Measurements from ENCODE around the gene STARD5.

Gene STARD5

GRCh38 chr15:81327516-81327915, 3.6 kb upstream of the STARD5 start:
- no peak overlapping the region for H3K4me3 ChIP-seq (ENCODE audit: extremely low read depth, insufficient read depth, low read length, poor library complexity, severe bottlenecking)
- H3K4me1 ChIP-seq (ENCODE audit: control insufficient read depth, insufficient read depth, low read length, poor library complexity, severe bottlenecking): peaks cover 9% of the 10 kb centered on the region
- H3K27ac ChIP-seq (ENCODE audit: low read depth, low read length, severe bottlenecking): no peak overlapping the region
- WGBS, 2 experiments (ENCODE audit: insufficient coverage in 2 of 2): 100% methylated on average over 3 of the region's 3 CpGs; no CpG with 5 or more reads in 1 of the 2 experiments
- no peaks in the 10 kb centered on the region for H3K9me3 ChIP-seq (ENCODE audit: control insufficient read depth, low read length)
- no peaks in the 10 kb centered on the region for H3K36me3 ChIP-seq (ENCODE audit: control insufficient read depth, insufficient read depth, low read length)

GRCh38 chr15:81326466-81327212, 2.7 kb upstream of the STARD5 start:
- H3K27ac ChIP-seq (ENCODE audit: low read depth, low read length, severe bottlenecking): no peak overlapping the region
- no peaks in the 10 kb centered on the region for H3K36me3 ChIP-seq (ENCODE audit: control insufficient read depth, insufficient read depth, low read length)
- peaks cover 8% of the 10 kb centered on the region for H3K4me1 ChIP-seq (ENCODE audit: control insufficient read depth, insufficient read depth, low read length, poor library complexity, severe bottlenecking)
- no peak overlapping the region for H3K4me3 ChIP-seq (ENCODE audit: extremely low read depth, insufficient read depth, low read length, poor library complexity, severe bottlenecking)
- no peaks in the 10 kb centered on the region for H3K9me3 ChIP-seq (ENCODE audit: control insufficient read depth, low read length)
- WGBS, 2 experiments (ENCODE audit: insufficient coverage in 2 of 2): 90 to 93% methylated on average over 3 of the region's 7 CpGs

- Histone ChIP-seq H3K4me1 (ENCODE audit: control insufficient read depth, insufficient read depth, low read length, poor library complexity, severe bottlenecking) (peaks cover 3% of the 10 kb centered on the region), H3K36me3 (ENCODE audit: control insufficient read depth, insufficient read depth, low read length) (no peaks in the 10 kb centered on the region), H3K4me3 (ENCODE audit: extremely low read depth, insufficient read depth, low read length, poor library complexity, severe bottlenecking) (peak overlapping the region; percentile 64), H3K27ac (ENCODE audit: low read depth, low read length, severe bottlenecking) (no peak overlapping the region), H3K9me3 (ENCODE audit: control insufficient read depth, low read length) (no peaks in the 10 kb centered on the region)
- WGBS, 2 experiments (ENCODE audit: insufficient coverage in 2 of 2): 50 to 82% methylated on average over 1 of the region's 4 CpGs
These were observed 390 bp downstream of the STARD5 start for GRCh38 chr15:81323559-81323943.

GRCh38 chr15:81322676-81323253, 1.2 kb downstream of the STARD5 start:
- 84 to 89% methylated on average over 4 to 6 of the region's 6 CpGs for WGBS, 2 experiments (ENCODE audit: insufficient coverage in 2 of 2)
- Histone ChIP-seq H3K27ac (ENCODE audit: low read depth, low read length, severe bottlenecking) (no peak overlapping the region), H3K36me3 (ENCODE audit: control insufficient read depth, insufficient read depth, low read length) (no peaks in the 10 kb centered on the region), H3K4me3 (ENCODE audit: extremely low read depth, insufficient read depth, low read length, poor library complexity, severe bottlenecking) (no peak overlapping the region), H3K9me3 (ENCODE audit: control insufficient read depth, low read length) (no peaks in the 10 kb centered on the region), H3K4me1 (ENCODE audit: control insufficient read depth, insufficient read depth, low read length, poor library complexity, severe bottlenecking) (peaks cover 3% of the 10 kb centered on the region)

GRCh38 chr15:81321667-81322066, 2.3 kb downstream of the STARD5 start:
- no peak overlapping the region for H3K4me3 ChIP-seq (ENCODE audit: extremely low read depth, insufficient read depth, low read length, poor library complexity, severe bottlenecking)
- H3K9me3 ChIP-seq (ENCODE audit: control insufficient read depth, low read length): no peaks in the 10 kb centered on the region
- peaks cover 3% of the 10 kb centered on the region for H3K4me1 ChIP-seq (ENCODE audit: control insufficient read depth, insufficient read depth, low read length, poor library complexity, severe bottlenecking)
- H3K27ac ChIP-seq (ENCODE audit: low read depth, low read length, severe bottlenecking): no peak overlapping the region
- peaks cover 1% of the 10 kb centered on the region for H3K36me3 ChIP-seq (ENCODE audit: control insufficient read depth, insufficient read depth, low read length)
- 90 to 100% methylated on average over 1 of the region's 1 CpG for WGBS, 2 experiments (ENCODE audit: insufficient coverage in 2 of 2)

GRCh38 chr15:81317642-81318017, 6.3 kb downstream of the STARD5 start:
- H3K36me3 ChIP-seq (ENCODE audit: control insufficient read depth, insufficient read depth, low read length): peaks cover 8% of the 10 kb centered on the region
- H3K4me1 ChIP-seq (ENCODE audit: control insufficient read depth, insufficient read depth, low read length, poor library complexity, severe bottlenecking): peaks cover 3% of the 10 kb centered on the region
- no peak overlapping the region for H3K4me3 ChIP-seq (ENCODE audit: extremely low read depth, insufficient read depth, low read length, poor library complexity, severe bottlenecking)
- H3K9me3 ChIP-seq (ENCODE audit: control insufficient read depth, low read length): no peaks in the 10 kb centered on the region
- 92 to 98% methylated on average over 5 of the region's 6 CpGs for WGBS, 2 experiments (ENCODE audit: insufficient coverage in 2 of 2)
- H3K27ac ChIP-seq (ENCODE audit: low read depth, low read length, severe bottlenecking): no peak overlapping the region

- no peaks in the 10 kb centered on the region for H3K4me1 ChIP-seq (ENCODE audit: control insufficient read depth, insufficient read depth, low read length, poor library complexity, severe bottlenecking)
- WGBS, 2 experiments (ENCODE audit: insufficient coverage in 2 of 2): 86 to 98% methylated on average over 2 to 3 of the region's 3 CpGs
- no peaks in the 10 kb centered on the region for H3K9me3 ChIP-seq (ENCODE audit: control insufficient read depth, low read length)
- peaks cover 14% of the 10 kb centered on the region for H3K36me3 ChIP-seq (ENCODE audit: control insufficient read depth, insufficient read depth, low read length)
- no peak overlapping the region for H3K4me3 ChIP-seq (ENCODE audit: extremely low read depth, insufficient read depth, low read length, poor library complexity, severe bottlenecking)
- no peak overlapping the region for H3K27ac ChIP-seq (ENCODE audit: low read depth, low read length, severe bottlenecking)
These were observed 7.7 kb downstream of the STARD5 start for GRCh38 chr15:81316267-81316666.

- 90 to 96% methylated on average over 9 to 11 of the region's 14 CpGs for WGBS, 2 experiments (ENCODE audit: insufficient coverage in 2 of 2)
- no peak overlapping the region for H3K27ac ChIP-seq (ENCODE audit: low read depth, low read length, severe bottlenecking)
- H3K4me3 ChIP-seq (ENCODE audit: extremely low read depth, insufficient read depth, low read length, poor library complexity, severe bottlenecking): no peak overlapping the region
- no peaks in the 10 kb centered on the region for H3K9me3 ChIP-seq (ENCODE audit: control insufficient read depth, low read length)
- H3K4me1 ChIP-seq (ENCODE audit: control insufficient read depth, insufficient read depth, low read length, poor library complexity, severe bottlenecking): no peaks in the 10 kb centered on the region
- H3K36me3 ChIP-seq (ENCODE audit: control insufficient read depth, insufficient read depth, low read length): peaks cover 14% of the 10 kb centered on the region
These were observed 8.3 kb downstream of the STARD5 start for GRCh38 chr15:81315452-81316175.

GRCh38 chr15:81314378-81314777, 9.6 kb downstream of the STARD5 start:
- Histone ChIP-seq H3K4me3 (ENCODE audit: extremely low read depth, insufficient read depth, low read length, poor library complexity, severe bottlenecking) (no peak overlapping the region), H3K27ac (ENCODE audit: low read depth, low read length, severe bottlenecking) (no peak overlapping the region), H3K4me1 (ENCODE audit: control insufficient read depth, insufficient read depth, low read length, poor library complexity, severe bottlenecking) (no peaks in the 10 kb centered on the region), H3K36me3 (ENCODE audit: control insufficient read depth, insufficient read depth, low read length) (peaks cover 14% of the 10 kb centered on the region), H3K9me3 (ENCODE audit: control insufficient read depth, low read length) (no peaks in the 10 kb centered on the region)
- WGBS, 2 experiments (ENCODE audit: insufficient coverage in 2 of 2): 82 to 95% methylated on average over 2 to 4 of the region's 5 CpGs

GRCh38 chr15:81313686-81314085, 10.3 kb downstream of the STARD5 start:
- no peak overlapping the region for H3K4me3 ChIP-seq (ENCODE audit: extremely low read depth, insufficient read depth, low read length, poor library complexity, severe bottlenecking)
- WGBS, 2 experiments (ENCODE audit: insufficient coverage in 2 of 2): 92% methylated on average over 1 of the region's 5 CpGs; no CpG with 5 or more reads in 1 of the 2 experiments
- H3K4me1 ChIP-seq (ENCODE audit: control insufficient read depth, insufficient read depth, low read length, poor library complexity, severe bottlenecking): no peaks in the 10 kb centered on the region
- no peak overlapping the region for H3K27ac ChIP-seq (ENCODE audit: low read depth, low read length, severe bottlenecking)
- H3K9me3 ChIP-seq (ENCODE audit: control insufficient read depth, low read length): no peaks in the 10 kb centered on the region
- peaks cover 14% of the 10 kb centered on the region for H3K36me3 ChIP-seq (ENCODE audit: control insufficient read depth, insufficient read depth, low read length)

Measured in mesodermal cell (in vitro differentiated cells).